ENCODE measurements around the gene MYB. TPM values are rescaled to one million over a fixed set of nuclear protein-coding genes. Genes with fewer than 3 reads are reported as not detected.

The MYB gene
- total RNA-seq, 1 experiment from 2014 or later: 8.3 TPM

GRCh38 chr6:135192256-135193174 is 11.4 kb downstream of the MYB start:
- Histone ChIP-seq H3K27me3 (replicated peaks; ENCODE audit: insufficient read depth, low read depth, low read length, poor library complexity) (no peaks in the 10 kb centered on the region), H3K27ac (ENCODE audit: low read depth, low read length, poor library complexity, severe bottlenecking) (no peak overlapping the region), H3K4me3 (ENCODE audit: low read depth, low read length, poor library complexity, severe bottlenecking) (no peak overlapping the region), H3K4me1 (ENCODE audit: insufficient read depth, low read length, poor library complexity, severe bottlenecking) (no peaks in the 10 kb centered on the region), H3K9me3 (ENCODE audit: low read depth, low read length, poor library complexity, severe bottlenecking) (no peaks in the 10 kb centered on the region), H3K36me3 (ENCODE audit: insufficient read depth, low read length, poor library complexity, severe bottlenecking) (peaks cover 16% of the 10 kb centered on the region)
- intact Hi-C loops (cut with micrococcal nuclease; ENCODE audit: unreplicated experiment): no loop called here
- DNase-seq (ENCODE audit: low spot score): no peak
- CTCF ChIA-PET: no interaction called here
- POLR2A ChIA-PET (ENCODE audit: low non-redundant PET): no interaction called here
- TF ChIP-seq EZH2 (IDR thresholded peaks at IDR 0.05; ENCODE audit: borderline replicate concordance, low read depth, low read length, poor library complexity, severe bottlenecking) (no peak), CTCF (conservative IDR thresholded peaks at IDR 0.05; ENCODE audit: low read depth, low read length) (no peak)
- no TSS peak for BruUV-seq (replicated peaks)

GRCh38 chr6:135193221-135193620 is 12.1 kb downstream of the MYB start:
- ChIA-PET CTCF (no interaction called here), POLR2A (ENCODE audit: low non-redundant PET) (no interaction called here)
- no peaks in the 10 kb centered on the region for H3K9me3 ChIP-seq (ENCODE audit: low read depth, low read length, poor library complexity, severe bottlenecking)
- H3K27ac ChIP-seq (ENCODE audit: low read depth, low read length, poor library complexity, severe bottlenecking): no peak overlapping the region
- intact Hi-C loops (cut with micrococcal nuclease; ENCODE audit: unreplicated experiment): no loop called here
- H3K4me1 ChIP-seq (ENCODE audit: insufficient read depth, low read length, poor library complexity, severe bottlenecking): no peaks in the 10 kb centered on the region
- no peak for TF ChIP-seq EZH2 (IDR thresholded peaks at IDR 0.05; ENCODE audit: borderline replicate concordance, low read depth, low read length, poor library complexity, severe bottlenecking)
- no peak for TF ChIP-seq CTCF (conservative IDR thresholded peaks at IDR 0.05; ENCODE audit: low read depth, low read length)
- H3K36me3 ChIP-seq (ENCODE audit: insufficient read depth, low read length, poor library complexity, severe bottlenecking): peaks cover 16% of the 10 kb centered on the region
- H3K4me3 ChIP-seq (ENCODE audit: low read depth, low read length, poor library complexity, severe bottlenecking): no peak overlapping the region
- BruUV-seq (replicated peaks): no TSS peak
- no peaks in the 10 kb centered on the region for H3K27me3 ChIP-seq (replicated peaks; ENCODE audit: insufficient read depth, low read depth, low read length, poor library complexity)
- no peak for DNase-seq (ENCODE audit: low spot score)

DNA sequence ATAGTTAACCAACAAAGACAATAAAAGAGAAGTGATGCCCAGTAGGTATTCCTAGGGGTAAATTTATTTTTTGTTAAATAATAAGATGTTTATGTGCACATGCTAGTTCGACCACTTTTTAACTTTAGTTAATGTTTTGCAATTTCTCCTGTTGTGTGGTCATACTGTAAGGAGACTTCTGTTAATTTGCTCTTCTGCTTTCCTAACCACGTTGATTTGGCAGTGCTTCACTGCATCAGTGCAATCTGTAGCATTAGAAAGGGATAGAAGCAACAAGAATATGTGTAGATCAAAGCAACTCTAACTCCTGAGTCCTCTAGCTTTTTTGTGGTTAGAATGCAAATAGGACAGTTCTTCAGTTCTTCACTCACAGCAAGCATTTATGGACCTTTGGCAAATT is 13.9 kb downstream of the MYB start:
- Histone ChIP-seq H3K27ac (ENCODE audit: low read depth, low read length, poor library complexity, severe bottlenecking) (no peak overlapping the region), H3K4me1 (ENCODE audit: insufficient read depth, low read length, poor library complexity, severe bottlenecking) (no peaks in the 10 kb centered on the region), H3K4me3 (ENCODE audit: low read depth, low read length, poor library complexity, severe bottlenecking) (no peak overlapping the region), H3K36me3 (ENCODE audit: insufficient read depth, low read length, poor library complexity, severe bottlenecking) (peaks cover 16% of the 10 kb centered on the region), H3K9me3 (ENCODE audit: low read depth, low read length, poor library complexity, severe bottlenecking) (no peaks in the 10 kb centered on the region), H3K27me3 (replicated peaks; ENCODE audit: insufficient read depth, low read depth, low read length, poor library complexity) (no peaks in the 10 kb centered on the region)
- ChIA-PET CTCF (no interaction called here), POLR2A (ENCODE audit: low non-redundant PET) (no interaction called here)
- intact Hi-C loops (cut with micrococcal nuclease; ENCODE audit: unreplicated experiment): no loop called here
- no peak for DNase-seq (ENCODE audit: low spot score)
- TF ChIP-seq CTCF (conservative IDR thresholded peaks at IDR 0.05; ENCODE audit: low read depth, low read length) (no peak), EZH2 (IDR thresholded peaks at IDR 0.05; ENCODE audit: borderline replicate concordance, low read depth, low read length, poor library complexity, severe bottlenecking) (no peak)
- no TSS peak for BruUV-seq (replicated peaks)
